HEK293T (cell line): Measurements from ENCODE around the gene ABHD3.

Experiments
- ARNT ChIP-seq: fragments of 450-650 bp; IDR thresholded peaks from 2 replicates; pipeline ENCODE4 v1.6.1; 2017; ENCODE audit warnings: mild to moderate bottlenecking
- BHLHE40 ChIP-seq: fragments of 450-650 bp; IDR thresholded peaks from 2 replicates; pipeline ENCODE4 v1.6.1; 2016; ENCODE audit warnings: mild to moderate bottlenecking, moderate library complexity, borderline replicate concordance
- CTBP1 ChIP-seq: fragments of 450-650 bp; IDR thresholded peaks from 2 replicates; pipeline ENCODE4 v1.6.1; 2016; ENCODE audit warnings: borderline replicate concordance
- FOXA1 ChIP-seq: fragments of 450-650 bp; IDR thresholded peaks from 2 replicates; pipeline ENCODE4 v1.6.1; 2016; ENCODE audit warnings: mild to moderate bottlenecking
- FOXK2 ChIP-seq: fragments of 450-650 bp; IDR thresholded peaks from 2 replicates; pipeline ENCODE4 v1.6.1; 2016; ENCODE audit warnings: mild to moderate bottlenecking
- FOXM1 ChIP-seq: fragments of 450-650 bp; IDR thresholded peaks from 2 replicates; pipeline ENCODE4 v1.6.1; 2017; ENCODE audit warnings: mild to moderate bottlenecking, borderline replicate concordance
- PKNOX1 ChIP-seq: fragments of 450-650 bp; IDR thresholded peaks from 2 replicates; pipeline ENCODE4 v1.6.1; 2016
- SP1 ChIP-seq: fragments of 450-650 bp; IDR thresholded peaks from 2 replicates; pipeline ENCODE4 v1.6.1; 2017
- ZNF384 ChIP-seq: fragments of 450-650 bp; IDR thresholded peaks from 2 replicates; pipeline ENCODE4 v1.6.1; 2016

GRCh38 chr18:21727702-21728101 is 23.1 kb upstream of the ABHD3 start:
- TF ChIP-seq FOXK2 (no peak), SP1 (no peak), FOXM1 (no peak), BHLHE40 (no peak), ZNF384 (no peak), FOXA1 (no peak), CTBP1 (no peak), ARNT (no peak), PKNOX1 (no peak)
